ENCODE measurements around the gene TLR4. TPM values are rescaled to one million over a fixed set of nuclear protein-coding genes. Genes with fewer than 3 reads are reported as not detected.

Gene TLR4
- total and polyA plus RNA-seq, 2 experiments from 2014 or later, result 0.06 to 0.17 TPM

DNA sequence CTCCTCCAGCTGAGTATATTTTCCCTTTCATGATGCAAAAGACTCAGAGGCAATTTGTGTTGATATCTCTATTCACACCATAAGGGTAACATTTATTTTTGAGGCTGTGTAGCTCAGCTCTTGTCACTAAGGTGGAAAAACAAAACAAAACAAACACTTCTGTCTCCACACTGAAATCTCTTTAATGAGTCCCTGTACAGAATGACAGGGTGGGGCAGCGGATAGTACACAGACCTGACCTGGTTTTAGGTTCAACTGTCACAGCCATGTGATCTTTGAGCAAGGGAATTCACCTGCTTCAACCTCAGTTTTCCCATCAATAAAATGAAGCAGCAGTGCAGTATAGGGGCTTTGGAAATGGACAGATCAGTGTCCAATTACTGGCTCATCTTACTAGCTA, 29.3 kb downstream of the TLR4 start (continued):
- TF ChIP-seq, protein P1, sequence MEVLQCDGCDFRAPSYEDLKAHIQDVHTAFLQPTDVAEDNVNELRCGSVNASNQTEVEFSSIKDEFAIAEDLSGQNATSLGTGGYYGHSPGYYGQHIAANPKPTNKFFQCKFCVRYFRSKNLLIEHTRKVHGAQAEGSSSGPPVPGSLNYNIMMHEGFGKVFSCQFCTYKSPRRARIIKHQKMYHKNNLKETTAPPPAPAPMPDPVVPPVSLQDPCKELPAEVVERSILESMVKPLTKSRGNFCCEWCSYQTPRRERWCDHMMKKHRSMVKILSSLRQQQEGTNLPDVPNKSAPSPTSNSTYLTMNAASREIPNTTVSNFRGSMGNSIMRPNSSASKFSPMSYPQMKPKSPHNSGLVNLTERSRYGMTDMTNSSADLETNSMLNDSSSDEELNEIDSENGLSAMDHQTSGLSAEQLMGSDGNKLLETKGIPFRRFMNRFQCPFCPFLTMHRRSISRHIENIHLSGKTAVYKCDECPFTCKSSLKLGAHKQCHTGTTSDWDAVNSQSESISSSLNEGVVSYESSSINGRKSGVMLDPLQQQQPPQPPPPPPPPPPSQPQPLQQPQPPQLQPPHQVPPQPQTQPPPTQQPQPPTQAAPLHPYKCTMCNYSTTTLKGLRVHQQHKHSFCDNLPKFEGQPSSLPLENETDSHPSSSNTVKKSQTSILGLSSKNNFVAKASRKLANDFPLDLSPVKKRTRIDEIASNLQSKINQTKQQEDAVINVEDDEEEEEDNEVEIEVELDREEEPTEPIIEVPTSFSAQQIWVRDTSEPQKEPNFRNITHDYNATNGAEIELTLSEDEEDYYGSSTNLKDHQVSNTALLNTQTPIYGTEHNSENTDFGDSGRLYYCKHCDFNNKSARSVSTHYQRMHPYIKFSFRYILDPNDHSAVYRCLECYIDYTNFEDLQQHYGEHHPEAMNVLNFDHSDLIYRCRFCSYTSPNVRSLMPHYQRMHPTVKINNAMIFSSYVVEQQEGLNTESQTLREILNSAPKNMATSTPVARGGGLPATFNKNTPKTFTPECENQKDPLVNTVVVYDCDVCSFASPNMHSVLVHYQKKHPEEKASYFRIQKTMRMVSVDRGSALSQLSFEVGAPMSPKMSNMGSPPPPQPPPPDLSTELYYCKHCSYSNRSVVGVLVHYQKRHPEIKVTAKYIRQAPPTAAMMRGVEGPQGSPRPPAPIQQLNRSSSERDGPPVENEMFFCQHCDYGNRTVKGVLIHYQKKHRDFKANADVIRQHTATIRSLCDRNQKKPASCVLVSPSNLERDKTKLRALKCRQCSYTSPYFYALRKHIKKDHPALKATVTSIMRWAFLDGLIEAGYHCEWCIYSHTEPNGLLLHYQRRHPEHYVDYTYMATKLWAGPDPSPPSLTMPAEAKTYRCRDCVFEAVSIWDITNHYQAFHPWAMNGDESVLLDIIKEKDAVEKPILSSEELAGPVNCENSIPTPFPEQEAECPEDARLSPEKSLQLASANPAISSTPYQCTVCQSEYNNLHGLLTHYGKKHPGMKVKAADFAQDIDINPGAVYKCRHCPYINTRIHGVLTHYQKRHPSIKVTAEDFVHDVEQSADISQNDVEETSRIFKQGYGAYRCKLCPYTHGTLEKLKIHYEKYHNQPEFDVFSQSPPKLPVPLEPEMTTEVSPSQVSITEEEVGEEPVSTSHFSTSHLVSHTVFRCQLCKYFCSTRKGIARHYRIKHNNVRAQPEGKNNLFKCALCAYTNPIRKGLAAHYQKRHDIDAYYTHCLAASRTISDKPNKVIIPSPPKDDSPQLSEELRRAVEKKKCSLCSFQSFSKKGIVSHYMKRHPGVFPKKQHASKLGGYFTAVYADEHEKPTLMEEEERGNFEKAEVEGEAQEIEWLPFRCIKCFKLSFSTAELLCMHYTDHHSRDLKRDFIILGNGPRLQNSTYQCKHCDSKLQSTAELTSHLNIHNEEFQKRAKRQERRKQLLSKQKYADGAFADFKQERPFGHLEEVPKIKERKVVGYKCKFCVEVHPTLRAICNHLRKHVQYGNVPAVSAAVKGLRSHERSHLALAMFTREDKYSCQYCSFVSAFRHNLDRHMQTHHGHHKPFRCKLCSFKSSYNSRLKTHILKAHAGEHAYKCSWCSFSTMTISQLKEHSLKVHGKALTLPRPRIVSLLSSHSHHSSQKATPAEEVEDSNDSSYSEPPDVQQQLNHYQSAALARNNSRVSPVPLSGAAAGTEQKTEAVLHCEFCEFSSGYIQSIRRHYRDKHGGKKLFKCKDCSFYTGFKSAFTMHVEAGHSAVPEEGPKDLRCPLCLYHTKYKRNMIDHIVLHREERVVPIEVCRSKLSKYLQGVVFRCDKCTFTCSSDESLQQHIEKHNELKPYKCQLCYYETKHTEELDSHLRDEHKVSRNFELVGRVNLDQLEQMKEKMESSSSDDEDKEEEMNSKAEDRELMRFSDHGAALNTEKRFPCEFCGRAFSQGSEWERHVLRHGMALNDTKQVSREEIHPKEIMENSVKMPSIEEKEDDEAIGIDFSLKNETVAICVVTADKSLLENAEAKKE (CRISPR knock-in tag; IDR thresholded peaks at IDR 0.05), result no peak

DNA sequence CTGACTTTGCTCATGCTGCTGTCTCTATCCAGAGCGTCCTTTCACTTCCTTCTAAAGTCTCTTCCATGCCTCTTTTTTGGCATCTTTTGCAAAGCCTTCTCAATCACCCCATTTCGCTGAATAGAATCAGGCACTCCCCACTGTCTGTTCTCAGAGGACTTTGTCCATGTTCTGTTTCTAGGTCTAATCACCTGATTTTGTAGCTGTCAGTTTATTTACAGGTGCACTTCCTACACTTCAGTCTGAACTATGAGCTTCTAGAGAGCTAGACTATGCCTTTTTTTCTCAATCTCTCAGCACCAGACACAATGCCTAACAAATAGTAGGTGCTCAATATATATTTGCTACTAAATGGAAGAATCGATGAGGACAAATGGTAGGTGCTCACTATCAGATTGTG, 29.9 kb downstream of the TLR4 start:
- Histone ChIP-seq H2AFZ (peak overlapping the region; percentile 6; the same call in 1 of the 2 replicates), H4K20me1 (replicated peaks; ENCODE audit: insufficient read depth) (no peaks in the 10 kb centered on the region), H3K4me1 (ENCODE audit: insufficient read depth) (peaks cover 5% of the 10 kb centered on the region; the same call in 1 of the 2 replicates), H3K4me3 (no peak overlapping the region), H3K36me3 (ENCODE audit: insufficient read depth) (no peaks in the 10 kb centered on the region), H3K27ac (ENCODE audit: low read depth) (no peak overlapping the region), H3F3A (replicated peaks; ENCODE audit: low read depth) (no peaks in the 10 kb centered on the region), H3K79me2 (replicated peaks; ENCODE audit: insufficient read depth) (no peaks in the 10 kb centered on the region), H3K9me2 (ENCODE audit: insufficient read depth) (no peaks in the 10 kb centered on the region), H3K4me2 (no peak overlapping the region), H3K27me3 (ENCODE audit: insufficient read depth) (no peaks in the 10 kb centered on the region)
- H3K27ac Mint-ChIP-seq, result no peak overlapping the region
- DNase-seq (ENCODE audit: low spot score) (no peak), ATAC-seq (no peak)
- H3K4me1 Mint-ChIP-seq, result no peaks in the 10 kb centered on the region
- H3K9me3 Mint-ChIP-seq, result peaks cover 42% of the 10 kb centered on the region
- no peak overlapping the region for H3K4me3 Mint-ChIP-seq
- H3K36me3 Mint-ChIP-seq (ENCODE audit: low read depth), result no peaks in the 10 kb centered on the region; the same call in 2 of the 3 replicates
- no peaks in the 10 kb centered on the region for H3K27me3 Mint-ChIP-seq (ENCODE audit: insufficient read depth, low read depth, poor library complexity)
- TF ChIP-seq, protein P1 (CRISPR knock-in tag; IDR thresholded peaks at IDR 0.05), result no peak
- TF ChIP-seq EZH2 (IDR thresholded peaks at IDR 0.05; ENCODE audit: low read depth, unreplicated experiment) (no peak), ZNF331 (CRISPR knock-in tag; IDR thresholded peaks at IDR 0.05; ENCODE audit: low read depth) (no peak)
- TF ChIP-seq, protein P2, sequence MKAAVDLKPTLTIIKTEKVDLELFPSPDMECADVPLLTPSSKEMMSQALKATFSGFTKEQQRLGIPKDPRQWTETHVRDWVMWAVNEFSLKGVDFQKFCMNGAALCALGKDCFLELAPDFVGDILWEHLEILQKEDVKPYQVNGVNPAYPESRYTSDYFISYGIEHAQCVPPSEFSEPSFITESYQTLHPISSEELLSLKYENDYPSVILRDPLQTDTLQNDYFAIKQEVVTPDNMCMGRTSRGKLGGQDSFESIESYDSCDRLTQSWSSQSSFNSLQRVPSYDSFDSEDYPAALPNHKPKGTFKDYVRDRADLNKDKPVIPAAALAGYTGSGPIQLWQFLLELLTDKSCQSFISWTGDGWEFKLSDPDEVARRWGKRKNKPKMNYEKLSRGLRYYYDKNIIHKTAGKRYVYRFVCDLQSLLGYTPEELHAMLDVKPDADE (IDR thresholded peaks at IDR 0.05), result no peak
- TF ChIP-seq, protein P3, sequence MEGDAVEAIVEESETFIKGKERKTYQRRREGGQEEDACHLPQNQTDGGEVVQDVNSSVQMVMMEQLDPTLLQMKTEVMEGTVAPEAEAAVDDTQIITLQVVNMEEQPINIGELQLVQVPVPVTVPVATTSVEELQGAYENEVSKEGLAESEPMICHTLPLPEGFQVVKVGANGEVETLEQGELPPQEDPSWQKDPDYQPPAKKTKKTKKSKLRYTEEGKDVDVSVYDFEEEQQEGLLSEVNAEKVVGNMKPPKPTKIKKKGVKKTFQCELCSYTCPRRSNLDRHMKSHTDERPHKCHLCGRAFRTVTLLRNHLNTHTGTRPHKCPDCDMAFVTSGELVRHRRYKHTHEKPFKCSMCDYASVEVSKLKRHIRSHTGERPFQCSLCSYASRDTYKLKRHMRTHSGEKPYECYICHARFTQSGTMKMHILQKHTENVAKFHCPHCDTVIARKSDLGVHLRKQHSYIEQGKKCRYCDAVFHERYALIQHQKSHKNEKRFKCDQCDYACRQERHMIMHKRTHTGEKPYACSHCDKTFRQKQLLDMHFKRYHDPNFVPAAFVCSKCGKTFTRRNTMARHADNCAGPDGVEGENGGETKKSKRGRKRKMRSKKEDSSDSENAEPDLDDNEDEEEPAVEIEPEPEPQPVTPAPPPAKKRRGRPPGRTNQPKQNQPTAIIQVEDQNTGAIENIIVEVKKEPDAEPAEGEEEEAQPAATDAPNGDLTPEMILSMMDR (conservative IDR thresholded peaks at IDR 0.05; ENCODE audit: low read depth in 2 of 2), result no peak

Measured in GM23338 (cell line).